GM18858 (cell line): ENCODE measurements around the gene GPR26.

ENCODE experiments used
- ATAC-seq: cut with Tn5 transposase; IDR thresholded peaks from one replicate; pipeline ENCODE4 v1.9.1; 2021; ENCODE audit not compliant: unreplicated experiment

Gene GPR26

DNA sequence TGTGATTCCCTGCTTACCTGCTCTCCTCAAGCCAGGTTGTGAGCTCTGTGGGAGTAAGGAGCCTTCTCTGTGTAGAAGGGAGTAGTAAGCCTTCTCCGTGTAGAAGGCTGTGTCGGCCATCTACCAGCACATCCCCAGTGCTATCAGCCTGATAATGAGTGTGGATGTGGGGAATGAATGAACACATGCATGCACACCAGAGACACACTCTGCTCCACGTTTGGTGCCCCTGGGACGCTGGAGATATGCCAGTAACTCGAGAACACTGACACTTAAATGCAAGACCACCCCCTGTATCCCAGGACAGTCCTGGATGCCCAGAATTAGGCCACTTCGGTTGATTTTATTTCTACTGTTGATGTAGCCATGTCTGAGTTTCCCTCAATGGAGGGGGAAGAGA, 21.1 kb upstream of the GPR26 start:
- ATAC-seq = no peak

- no peak for ATAC-seq
Measured at GRCh38 chr10:123645615-123646014, 20.5 kb upstream of the GPR26 start.

GRCh38 chr10:123648595-123648994, 17.6 kb upstream of the GPR26 start:
- no peak for ATAC-seq

GRCh38 chr10:123649676-123650075, 16.5 kb upstream of the GPR26 start:
- no peak for ATAC-seq

- no peak for ATAC-seq
Measured at GRCh38 chr10:123651421-123652047, 14.6 kb upstream of the GPR26 start.

- no peak for ATAC-seq
Measured at GRCh38 chr10:123655751-123656150, 10.4 kb upstream of the GPR26 start.

GRCh38 chr10:123663522-123663921, 2.6 kb upstream of the GPR26 start:
- no peak for ATAC-seq

GRCh38 chr10:123665491-123666286, 466 bp upstream of the GPR26 start:
- no peak for ATAC-seq

GRCh38 chr10:123669886-123670285, 3.7 kb downstream of the GPR26 start:
- ATAC-seq = no peak

DNA sequence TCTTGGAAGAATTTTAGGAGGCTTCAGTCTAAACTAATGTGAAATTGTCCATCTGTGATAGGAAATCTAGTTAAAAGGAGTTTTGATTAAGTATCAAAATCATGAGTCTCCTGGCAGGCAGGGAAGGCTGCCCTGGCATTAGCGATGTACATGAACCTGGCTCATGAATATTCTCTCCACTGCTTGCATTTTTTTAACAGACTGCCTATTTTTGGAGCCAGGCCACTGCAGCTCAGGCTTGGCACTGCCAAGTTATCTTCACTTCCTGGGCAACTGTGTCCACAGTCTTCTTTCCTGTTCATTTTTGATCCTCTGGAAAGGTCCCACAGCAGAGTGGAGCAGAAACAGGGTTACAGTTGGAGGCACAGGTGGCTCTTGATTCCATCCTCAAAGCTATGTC, 7.0 kb downstream of the GPR26 start:
- ATAC-seq = no peak

DNA sequence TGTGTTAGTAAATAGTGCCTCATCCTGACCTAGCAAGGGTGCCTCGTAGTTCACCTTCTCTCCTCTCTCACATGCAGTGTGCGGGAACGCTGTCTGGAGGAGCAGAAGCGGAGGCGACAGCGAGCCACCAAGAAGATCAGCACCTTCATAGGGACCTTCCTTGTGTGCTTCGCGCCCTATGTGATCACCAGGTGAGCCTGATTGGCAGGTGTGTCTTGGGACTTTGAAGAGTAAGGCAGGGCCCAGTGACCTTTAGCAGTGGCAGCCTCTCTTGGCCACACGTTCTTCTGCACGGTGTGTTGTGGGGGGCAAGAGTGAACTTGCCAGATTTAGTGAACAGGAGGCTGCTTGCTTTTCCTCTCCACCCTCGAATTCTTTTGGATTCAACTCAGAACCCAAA, 8.6 kb downstream of the GPR26 start:
- no peak for ATAC-seq

DNA sequence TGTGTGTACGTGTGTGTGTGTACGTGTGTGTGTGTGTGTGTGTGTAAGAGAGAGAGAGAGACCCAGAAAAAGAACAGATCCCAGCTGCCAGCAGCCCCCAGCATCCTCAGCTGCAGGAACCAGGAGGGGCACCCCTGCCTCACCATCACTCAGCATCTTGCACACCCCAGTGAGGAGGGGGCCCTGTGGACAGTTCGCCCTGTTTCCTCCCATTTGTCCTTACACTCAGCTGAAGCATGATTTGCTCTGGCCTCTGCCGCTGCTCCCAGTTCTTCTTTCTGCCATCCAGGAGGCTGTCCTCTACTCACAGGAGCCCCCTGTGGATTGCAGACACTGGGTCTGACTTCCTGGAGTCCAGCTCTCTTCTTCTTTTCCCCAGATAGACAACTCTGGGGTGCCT, 9.7 kb downstream of the GPR26 start:
- no peak for ATAC-seq

- no peak for ATAC-seq
Measured at GRCh38 chr10:123677556-123677955, 11.4 kb downstream of the GPR26 start.

DNA sequence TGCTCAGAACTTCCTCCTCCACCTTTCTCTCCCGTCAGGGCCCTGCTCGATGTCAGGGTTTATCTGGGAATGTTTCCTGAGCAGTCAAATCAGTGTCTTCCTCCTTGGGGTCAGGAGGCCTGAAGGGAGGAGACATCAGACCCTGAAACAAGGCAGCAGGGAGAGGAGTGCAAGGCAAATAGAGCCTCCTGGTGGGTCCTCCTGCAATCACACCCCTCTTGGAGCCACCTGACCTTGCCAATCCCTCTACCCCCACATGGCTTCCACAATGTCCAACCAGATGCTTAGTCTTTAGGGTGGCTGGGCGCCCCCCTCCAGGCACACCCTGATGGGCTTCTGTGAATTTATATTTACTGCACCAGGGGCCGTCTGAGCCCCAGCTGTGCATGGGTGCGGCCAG, 12.2 kb downstream of the GPR26 start:
- no peak for ATAC-seq

- no peak for ATAC-seq
Measured at GRCh38 chr10:123681285-123681684, 15.1 kb downstream of the GPR26 start.

DNA sequence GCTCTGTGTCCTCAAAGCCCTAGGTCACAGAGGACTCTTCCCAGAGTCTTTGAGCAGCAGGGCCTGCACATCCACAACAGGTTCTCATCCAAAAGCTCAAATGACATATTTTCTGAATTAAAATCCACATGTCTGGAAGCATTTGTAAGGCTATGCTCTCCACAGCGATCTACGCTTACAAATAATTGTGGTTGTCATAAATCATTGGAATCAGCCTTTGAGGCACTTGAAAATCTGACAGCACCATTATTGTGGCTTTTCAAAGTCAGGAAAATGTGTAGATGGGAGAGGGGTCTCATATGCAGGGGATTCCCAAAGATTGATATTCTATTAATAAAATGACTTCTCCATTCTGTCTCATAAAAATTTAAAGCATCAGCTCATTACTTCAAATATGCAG, 16.3 kb downstream of the GPR26 start:
- ATAC-seq = no peak

GRCh38 chr10:123683459-123683858, 17.3 kb downstream of the GPR26 start:
- no peak for ATAC-seq

GRCh38 chr10:123683865-123684264, 17.7 kb downstream of the GPR26 start:
- no peak for ATAC-seq

- no peak for ATAC-seq
Measured at GRCh38 chr10:123685260-123685659, 19.1 kb downstream of the GPR26 start.

GRCh38 chr10:123687758-123688157, 21.6 kb downstream of the GPR26 start:
- ATAC-seq = no peak

DNA sequence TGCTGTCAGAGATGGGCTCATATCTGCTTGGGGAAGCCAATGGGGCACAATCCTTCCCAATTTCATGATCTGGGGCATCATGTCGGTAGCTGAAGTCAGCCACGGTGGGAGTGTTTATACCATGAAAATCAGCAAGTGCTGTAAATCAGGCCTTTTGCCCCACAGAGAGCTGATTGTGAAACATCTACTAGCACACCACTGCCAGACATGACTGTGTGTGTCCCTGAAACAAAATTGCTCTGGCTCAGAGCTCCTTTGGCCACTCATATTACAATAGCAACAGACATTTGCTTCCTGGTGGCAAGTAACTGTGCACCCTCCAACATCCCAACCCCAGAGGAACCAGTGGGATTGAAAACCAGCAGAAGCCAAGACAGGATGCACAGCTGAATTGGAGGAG, 23.7 kb downstream of the GPR26 start:
- ATAC-seq = no peak

GRCh38 chr10:123703195-123703790, 37.1 kb downstream of the GPR26 start:
- no peak for ATAC-seq
